ENCODE data around the gene B3GNT7.

DNA sequence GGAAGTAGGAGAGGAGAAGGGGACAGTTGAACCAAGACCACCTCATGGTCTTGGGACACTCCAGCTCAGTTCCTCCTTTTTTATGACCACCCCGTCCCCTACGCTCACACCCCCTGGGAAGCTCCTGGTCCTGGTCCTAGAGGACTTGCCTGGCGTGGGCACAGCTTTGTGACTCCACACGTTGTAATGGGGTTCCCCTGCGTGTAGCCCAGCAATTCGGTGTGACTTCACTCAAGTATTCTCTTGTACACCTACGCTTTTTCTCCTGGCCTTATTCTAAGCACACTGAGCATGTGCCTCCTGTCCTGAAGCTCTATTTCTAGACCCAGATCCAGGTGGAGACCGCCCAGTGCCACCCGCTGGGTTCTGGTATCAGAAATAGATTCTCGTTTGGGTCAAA, 36.1 kb upstream of the B3GNT7 start:
- TF ChIP-seq TAF1 (IDR thresholded peaks at IDR 0.05; ENCODE audit: borderline replicate concordance, insufficient read depth, low read length) (no peak), POLR2AphosphoS5 (IDR thresholded peaks at IDR 0.05; ENCODE audit: low read depth, low read length) (no peak), SIN3A (IDR thresholded peaks at IDR 0.05; ENCODE audit: borderline replicate concordance, insufficient read depth, low read length) (no peak), FOXP2 (optimal IDR thresholded peaks at IDR 0.05; ENCODE audit: borderline replicate concordance, extremely low read depth, extremely low read length, insufficient read depth) (no peak)
- TF ChIP-seq, protein P1, sequence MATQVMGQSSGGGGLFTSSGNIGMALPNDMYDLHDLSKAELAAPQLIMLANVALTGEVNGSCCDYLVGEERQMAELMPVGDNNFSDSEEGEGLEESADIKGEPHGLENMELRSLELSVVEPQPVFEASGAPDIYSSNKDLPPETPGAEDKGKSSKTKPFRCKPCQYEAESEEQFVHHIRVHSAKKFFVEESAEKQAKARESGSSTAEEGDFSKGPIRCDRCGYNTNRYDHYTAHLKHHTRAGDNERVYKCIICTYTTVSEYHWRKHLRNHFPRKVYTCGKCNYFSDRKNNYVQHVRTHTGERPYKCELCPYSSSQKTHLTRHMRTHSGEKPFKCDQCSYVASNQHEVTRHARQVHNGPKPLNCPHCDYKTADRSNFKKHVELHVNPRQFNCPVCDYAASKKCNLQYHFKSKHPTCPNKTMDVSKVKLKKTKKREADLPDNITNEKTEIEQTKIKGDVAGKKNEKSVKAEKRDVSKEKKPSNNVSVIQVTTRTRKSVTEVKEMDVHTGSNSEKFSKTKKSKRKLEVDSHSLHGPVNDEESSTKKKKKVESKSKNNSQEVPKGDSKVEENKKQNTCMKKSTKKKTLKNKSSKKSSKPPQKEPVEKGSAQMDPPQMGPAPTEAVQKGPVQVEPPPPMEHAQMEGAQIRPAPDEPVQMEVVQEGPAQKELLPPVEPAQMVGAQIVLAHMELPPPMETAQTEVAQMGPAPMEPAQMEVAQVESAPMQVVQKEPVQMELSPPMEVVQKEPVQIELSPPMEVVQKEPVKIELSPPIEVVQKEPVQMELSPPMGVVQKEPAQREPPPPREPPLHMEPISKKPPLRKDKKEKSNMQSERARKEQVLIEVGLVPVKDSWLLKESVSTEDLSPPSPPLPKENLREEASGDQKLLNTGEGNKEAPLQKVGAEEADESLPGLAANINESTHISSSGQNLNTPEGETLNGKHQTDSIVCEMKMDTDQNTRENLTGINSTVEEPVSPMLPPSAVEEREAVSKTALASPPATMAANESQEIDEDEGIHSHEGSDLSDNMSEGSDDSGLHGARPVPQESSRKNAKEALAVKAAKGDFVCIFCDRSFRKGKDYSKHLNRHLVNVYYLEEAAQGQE (IDR thresholded peaks at IDR 0.05; ENCODE audit: insufficient read depth in 1 of 2, low read depth in 2 of 2, low read length in 2 of 2), result no peak
